ENCODE results near the gene ASMTL. TPM values are rescaled to one million over a fixed set of nuclear protein-coding genes. Genes with fewer than 3 reads are reported as not detected.
"Not testable (repeated sequence)": the region's sequence is repeated elsewhere in the genome, so short reads cannot be mapped to it uniquely, and the experiment has no call there.

Gene ASMTL
- total RNA-seq, 2 experiments from 2014 or later, result 65.2 to 67.4 TPM

DNA sequence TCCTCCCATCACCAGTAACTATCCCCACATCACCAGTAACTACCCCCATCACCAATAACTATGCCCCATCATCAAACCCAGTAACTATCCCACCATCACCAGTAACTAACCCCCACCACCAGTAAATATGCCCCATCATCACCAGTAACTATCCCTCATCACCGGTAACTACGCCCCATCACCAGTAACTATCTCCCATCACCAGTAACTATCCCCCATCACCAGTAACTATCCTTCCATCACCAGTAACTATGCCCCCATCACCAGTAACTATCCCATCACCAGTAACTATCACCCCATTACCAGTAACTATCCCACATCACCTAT, 2.9 kb downstream of the ASMTL start:
- Mint-ChIP-seq H3K4me3 (no peak overlapping the region), H3K27me3 (no peaks in the 10 kb centered on the region), H3K9me3 (peaks cover 32% of the 10 kb centered on the region), H3K27ac (no peak overlapping the region), H3K4me1 (ENCODE audit: low read depth) (peaks cover 14% of the 10 kb centered on the region), H3K36me3 (peaks cover 47% of the 10 kb centered on the region)
- DNase-seq, result peak; percentile 3
- CTCF ChIA-PET, result no interaction called here
- intact Hi-C loops (cut with micrococcal nuclease), result loop anchor here (5.0 kb wide), 2 partner anchors 127 to 242 kb away; no protein-coding TSS in a partner anchor
- POLR2A ChIA-PET, result no interaction called here

DNA sequence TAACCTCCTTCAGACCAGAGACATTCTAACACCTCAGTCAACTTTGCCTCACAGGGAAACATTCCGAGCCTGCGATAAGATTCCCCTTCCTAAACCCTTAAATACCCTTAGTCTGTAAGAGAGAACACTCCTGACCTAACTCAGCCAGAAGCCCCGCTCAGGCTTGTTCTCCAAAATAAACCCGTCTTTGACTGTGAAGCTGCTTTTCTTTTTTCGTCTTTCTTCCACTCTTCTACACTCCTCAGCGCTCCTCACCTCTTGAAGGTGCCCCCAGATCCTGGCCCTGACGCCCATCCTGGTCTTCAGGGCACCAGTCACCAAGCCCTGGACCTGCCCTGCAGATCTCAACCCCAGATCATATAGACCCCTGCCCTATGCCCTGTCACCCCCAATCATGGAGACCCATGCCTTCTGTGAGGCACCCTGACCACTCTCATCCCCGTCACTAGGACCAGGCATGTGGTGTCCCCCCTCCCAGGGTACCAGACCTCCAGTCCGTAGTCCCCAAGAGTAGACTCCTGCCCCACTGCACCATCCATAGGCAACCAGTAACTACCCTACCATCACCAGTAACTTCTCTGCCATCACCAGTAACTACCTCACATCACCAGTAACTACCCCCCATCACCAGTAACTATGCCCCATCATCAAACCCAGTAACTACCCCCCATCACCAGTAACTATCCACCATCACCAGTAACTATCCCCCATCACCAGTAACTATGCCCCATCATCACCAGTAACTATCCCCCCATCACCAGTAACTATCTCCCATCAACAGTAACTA, 3.5 kb downstream of the ASMTL start:
- no peak overlapping the region for H3K27ac Mint-ChIP-seq
- peaks cover 37% of the 10 kb centered on the region for H3K9me3 Mint-ChIP-seq
- no peak overlapping the region for H3K4me3 Mint-ChIP-seq
- ChIA-PET CTCF (no interaction called here), POLR2A (no interaction called here)
- H3K27me3 Mint-ChIP-seq, result no peaks in the 10 kb centered on the region
- intact Hi-C loops (cut with micrococcal nuclease), result no loop called here
- H3K36me3 Mint-ChIP-seq, result peaks cover 52% of the 10 kb centered on the region
- DNase-seq, result peak; percentile 7
- peaks cover 13% of the 10 kb centered on the region for H3K4me1 Mint-ChIP-seq (ENCODE audit: low read depth)

DNA sequence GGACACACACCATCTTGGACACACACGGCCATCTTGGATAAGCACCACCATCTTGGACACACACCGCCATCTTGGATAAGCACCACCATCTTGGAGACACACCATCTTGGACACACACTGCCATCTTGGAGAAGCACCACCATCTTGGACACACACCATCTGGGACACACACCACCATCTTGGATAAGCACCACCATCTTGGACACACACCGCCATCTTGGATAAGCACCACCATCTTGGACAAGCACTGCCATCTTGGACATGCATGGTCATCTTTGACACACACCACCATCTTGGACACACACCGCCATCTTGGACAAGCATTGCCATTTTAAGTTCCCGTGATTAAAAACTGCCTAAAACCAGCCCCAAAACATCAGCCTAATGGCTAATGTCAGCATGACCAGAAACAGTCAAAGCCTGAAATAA, 4.1 kb downstream of the ASMTL start:
- peaks cover 57% of the 10 kb centered on the region for H3K36me3 Mint-ChIP-seq
- peaks cover 13% of the 10 kb centered on the region for H3K4me1 Mint-ChIP-seq (ENCODE audit: low read depth)
- CTCF ChIA-PET; DNase-seq; H3K4me3 Mint-ChIP-seq; POLR2A ChIA-PET; H3K27me3 Mint-ChIP-seq; intact Hi-C loops (cut with micrococcal nuclease): not testable (repeated sequence)
- peak overlapping the region; percentile 34 for H3K27ac Mint-ChIP-seq
- peaks cover 43% of the 10 kb centered on the region for H3K9me3 Mint-ChIP-seq

DNA sequence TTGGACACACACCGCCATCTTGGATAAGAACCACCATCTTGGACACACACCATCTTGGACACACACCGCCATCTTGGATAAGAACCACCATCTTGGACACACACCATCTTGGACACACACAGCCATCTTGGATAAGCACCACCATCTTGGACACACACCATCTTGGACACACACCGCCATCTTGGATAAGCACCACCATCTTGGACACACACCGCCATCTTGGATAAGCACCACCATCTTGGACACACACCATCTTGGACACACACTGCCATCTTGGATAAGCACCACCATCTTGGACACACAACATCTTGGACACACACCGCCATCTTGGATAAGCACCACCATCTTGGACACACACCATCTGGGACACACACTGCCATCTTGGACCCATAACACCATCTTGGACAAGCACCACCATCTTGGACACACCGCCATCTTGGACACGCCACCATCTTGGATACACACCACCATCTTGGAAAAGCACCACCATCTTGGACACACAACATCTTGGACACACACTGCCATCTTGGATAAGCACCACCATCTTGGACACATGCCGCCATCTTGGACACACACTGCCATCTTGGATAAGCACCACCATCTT, 4.6 kb downstream of the ASMTL start:
- peaks cover 13% of the 10 kb centered on the region for H3K4me1 Mint-ChIP-seq (ENCODE audit: low read depth)
- H3K27me3 Mint-ChIP-seq; intact Hi-C loops (cut with micrococcal nuclease); CTCF ChIA-PET; POLR2A ChIA-PET; H3K4me3 Mint-ChIP-seq: not testable (repeated sequence)
- peaks cover 60% of the 10 kb centered on the region for H3K36me3 Mint-ChIP-seq
- peak; percentile 10 for DNase-seq
- H3K27ac Mint-ChIP-seq, result peak overlapping the region; percentile 34
- peaks cover 46% of the 10 kb centered on the region for H3K9me3 Mint-ChIP-seq

DNA sequence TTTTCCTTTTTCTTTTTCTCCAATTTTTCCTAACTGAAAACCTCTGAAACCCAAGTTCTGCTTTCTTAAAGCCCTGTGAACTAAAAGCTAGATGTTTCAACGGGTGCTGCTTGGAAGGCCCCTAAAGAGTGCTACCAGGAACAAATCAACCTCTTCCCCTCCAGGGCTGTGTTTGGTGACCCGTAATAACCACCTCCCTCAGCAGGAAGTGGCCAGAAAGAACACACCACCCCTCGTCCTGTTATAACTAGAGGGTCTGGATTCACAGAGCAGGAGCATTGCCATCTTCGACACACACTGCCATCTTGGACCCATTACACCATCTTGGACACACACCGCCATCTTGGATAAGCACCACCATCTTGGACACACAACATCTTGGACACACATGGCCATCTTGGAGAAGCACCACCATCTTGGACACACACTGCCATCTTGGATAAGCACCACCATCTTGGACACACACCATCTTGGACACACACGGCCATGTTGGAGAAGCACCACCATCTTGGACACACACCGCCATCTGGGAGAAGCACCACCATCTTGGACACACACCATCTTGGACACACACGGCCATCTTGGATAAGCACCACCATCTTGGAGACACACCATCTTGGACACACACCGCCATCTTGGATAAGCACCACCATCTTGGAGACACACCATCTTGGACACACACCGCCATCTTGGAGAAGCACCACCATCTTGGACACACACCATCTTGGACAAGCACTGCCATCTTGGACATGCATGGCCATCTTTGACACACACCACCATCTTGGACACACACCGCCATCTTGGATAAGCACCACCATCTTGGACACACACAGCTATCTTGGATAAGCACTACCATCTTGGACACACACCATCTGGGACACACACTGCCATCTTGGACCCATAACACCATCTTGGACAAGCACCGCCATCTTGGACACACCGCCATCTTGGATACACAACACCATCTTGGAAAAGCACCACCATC, 5.4 kb downstream of the ASMTL start:
- Mint-ChIP-seq H3K27ac (peak overlapping the region; percentile 23), H3K9me3 (peaks cover 49% of the 10 kb centered on the region), H3K4me1 (ENCODE audit: low read depth) (peaks cover 13% of the 10 kb centered on the region), H3K36me3 (peaks cover 66% of the 10 kb centered on the region)
- POLR2A ChIA-PET; CTCF ChIA-PET; intact Hi-C loops (cut with micrococcal nuclease); H3K4me3 Mint-ChIP-seq; H3K27me3 Mint-ChIP-seq: not testable (repeated sequence)
- DNase-seq, result peak; percentile 9

DNA sequence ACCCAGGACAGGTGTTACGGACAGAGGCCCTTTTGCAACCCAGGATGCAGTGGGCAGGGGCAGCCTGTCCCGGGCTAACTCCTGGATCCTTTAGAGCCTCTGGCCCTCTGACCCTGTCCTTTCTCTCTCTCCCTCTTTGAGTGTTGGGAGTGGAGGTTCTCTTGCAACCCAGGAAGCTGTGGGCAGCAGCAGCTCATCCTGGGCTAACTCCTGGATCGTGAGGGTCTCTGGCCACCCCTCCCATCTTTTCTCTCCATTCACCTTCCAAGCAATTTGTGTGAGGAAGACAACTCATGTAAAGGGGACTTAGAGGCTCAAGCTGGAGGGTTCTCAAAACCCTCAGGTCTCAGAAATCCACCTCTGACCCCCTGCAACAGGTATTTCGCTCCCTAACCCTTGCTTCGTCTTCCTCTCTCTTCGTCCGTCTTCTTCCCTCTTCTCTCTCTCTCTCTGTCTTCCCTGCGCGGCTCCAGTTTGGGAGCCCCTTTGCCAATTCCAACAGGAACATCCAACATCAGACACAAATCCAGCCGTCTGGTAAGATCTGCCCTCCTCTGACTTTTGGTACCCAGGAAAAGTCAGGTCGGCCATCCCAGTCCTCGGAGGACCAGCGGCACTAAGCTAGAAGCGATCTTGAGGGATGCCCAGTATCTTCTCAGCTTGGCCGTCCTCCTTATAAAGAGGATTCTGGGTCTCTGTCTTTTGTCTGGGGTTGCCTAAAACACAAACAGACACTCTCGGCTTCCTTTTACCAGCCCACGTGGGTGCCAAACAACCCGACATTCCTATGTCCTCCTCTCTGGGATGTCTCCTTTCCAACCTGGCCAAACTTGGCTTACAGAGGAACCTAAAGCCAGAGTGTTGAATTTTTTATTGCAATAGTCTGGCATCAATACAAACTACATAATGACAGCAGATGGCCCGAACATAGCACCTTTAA, 7.9 kb downstream of the ASMTL start:
- ChIA-PET POLR2A (no interaction called here), CTCF (no interaction called here)
- intact Hi-C loops (cut with micrococcal nuclease), result no loop called here
- peak; percentile 4 for DNase-seq
- H3K36me3 Mint-ChIP-seq, result peaks cover 66% of the 10 kb centered on the region
- no peak overlapping the region for H3K4me3 Mint-ChIP-seq
- no peak overlapping the region for H3K27ac Mint-ChIP-seq
- H3K9me3 Mint-ChIP-seq, result peaks cover 49% of the 10 kb centered on the region
- peaks cover 4% of the 10 kb centered on the region for H3K4me1 Mint-ChIP-seq (ENCODE audit: low read depth)
- H3K27me3 Mint-ChIP-seq, result no peaks in the 10 kb centered on the region

DNA sequence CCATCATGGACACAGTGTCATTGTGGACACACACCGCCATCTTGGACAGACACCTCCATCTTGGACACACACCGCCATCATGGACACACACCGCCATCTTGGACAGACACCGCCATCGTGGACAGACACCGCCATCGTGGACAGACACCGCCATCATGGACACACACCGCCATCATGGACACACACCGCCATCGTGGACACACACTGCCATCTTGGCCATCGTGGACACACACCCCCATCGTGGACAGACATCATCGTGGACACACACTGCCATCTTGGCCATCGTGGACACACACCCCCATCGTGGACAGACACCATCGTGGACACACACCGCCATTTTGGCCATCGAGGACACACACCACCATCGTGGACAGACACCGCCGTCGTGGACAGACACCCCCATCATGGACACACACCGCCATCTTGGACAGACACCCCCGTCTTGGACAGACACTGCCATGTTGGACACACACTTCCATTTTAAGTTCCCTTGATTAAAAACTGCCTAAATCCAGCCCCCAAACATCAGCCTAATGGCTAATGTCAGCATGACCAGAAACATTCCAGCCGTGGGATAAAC, 9.1 kb downstream of the ASMTL start:
- no peaks in the 10 kb centered on the region for H3K27me3 Mint-ChIP-seq
- peak; percentile 7 for DNase-seq

DNA sequence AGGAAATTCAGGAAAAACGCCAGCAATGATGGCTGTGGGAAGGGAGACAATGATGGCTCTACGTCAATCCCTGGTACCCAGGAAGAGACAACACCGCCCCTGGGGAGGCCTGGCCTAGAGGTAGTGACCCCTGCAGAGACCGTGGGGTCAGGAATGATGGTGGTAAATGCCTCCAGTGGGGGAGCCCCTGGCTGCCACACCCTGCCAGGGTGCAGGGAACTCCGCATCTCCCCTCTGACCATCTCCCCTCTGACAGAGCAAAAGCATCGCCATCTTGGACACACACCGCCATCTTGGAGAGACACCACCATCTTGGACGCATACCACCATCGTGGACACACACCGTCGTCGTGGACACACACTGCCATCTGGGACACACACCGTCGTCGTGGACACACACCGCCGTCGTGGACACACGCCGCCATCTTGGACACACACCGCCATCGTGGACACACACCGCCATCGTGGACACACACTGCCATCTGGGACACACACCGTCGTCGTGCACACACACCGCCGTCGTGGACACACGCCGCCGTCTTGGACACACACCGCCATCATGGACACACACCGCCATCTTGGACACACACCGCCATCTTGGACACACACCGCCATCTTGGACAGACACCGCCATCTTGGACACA, 9.9 kb downstream of the ASMTL start:
- H3K4me3 Mint-ChIP-seq, result no peak overlapping the region
- peaks cover 33% of the 10 kb centered on the region for H3K9me3 Mint-ChIP-seq
- ChIA-PET POLR2A (no interaction called here), CTCF (no interaction called here)
- DNase-seq, result peak; percentile 5
- intact Hi-C loops (cut with micrococcal nuclease), result no loop called here
- H3K27me3 Mint-ChIP-seq, result no peaks in the 10 kb centered on the region
- peaks cover 58% of the 10 kb centered on the region for H3K36me3 Mint-ChIP-seq
- H3K4me1 Mint-ChIP-seq (ENCODE audit: low read depth), result peaks cover 3% of the 10 kb centered on the region
- no peak overlapping the region for H3K27ac Mint-ChIP-seq

More for the DNA sequence above, 9.1 kb downstream of the ASMTL start:
- Mint-ChIP-seq H3K9me3 (peaks cover 40% of the 10 kb centered on the region), H3K36me3 (peaks cover 58% of the 10 kb centered on the region), H3K4me1 (ENCODE audit: low read depth) (peaks cover 3% of the 10 kb centered on the region), H3K4me3 (no peak overlapping the region), H3K27ac (peak overlapping the region; percentile 23)
- POLR2A ChIA-PET, result no interaction called here
- CTCF ChIA-PET, result no interaction called here
- intact Hi-C loops (cut with micrococcal nuclease), result no loop called here

DNA sequence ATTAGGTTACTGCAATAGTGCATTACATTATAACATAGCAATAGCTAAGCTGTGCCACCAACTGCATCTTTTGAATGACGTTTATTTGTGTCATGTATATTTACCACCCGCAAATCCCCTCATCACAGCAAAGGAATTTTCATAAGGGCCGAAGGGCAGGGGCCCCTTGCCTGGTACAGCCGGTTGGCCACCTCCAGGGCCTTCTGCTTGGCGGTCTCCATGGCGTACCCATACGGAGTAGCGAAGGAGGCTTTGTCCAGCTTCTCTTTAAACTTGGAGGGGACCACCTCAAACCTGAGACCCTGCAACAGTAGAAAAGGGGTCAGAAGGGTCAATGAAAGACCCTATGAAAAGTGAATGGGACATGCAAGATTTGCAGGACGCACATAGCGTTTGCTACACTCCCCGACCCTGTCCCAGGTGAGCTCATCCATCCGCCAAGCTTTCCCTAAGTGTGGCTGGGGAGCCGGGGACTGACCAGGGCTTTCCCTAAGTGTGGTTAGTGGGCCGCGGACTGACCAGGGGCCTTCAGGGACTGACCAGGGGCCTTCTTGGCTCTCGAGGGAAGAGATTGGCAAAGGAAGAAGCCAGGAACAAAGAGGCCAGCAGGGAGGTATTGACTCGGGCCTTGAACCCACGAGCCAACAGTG, 10.6 kb downstream of the ASMTL start:
- Mint-ChIP-seq H3K27ac (no peak overlapping the region), H3K9me3 (peaks cover 26% of the 10 kb centered on the region)

DNA sequence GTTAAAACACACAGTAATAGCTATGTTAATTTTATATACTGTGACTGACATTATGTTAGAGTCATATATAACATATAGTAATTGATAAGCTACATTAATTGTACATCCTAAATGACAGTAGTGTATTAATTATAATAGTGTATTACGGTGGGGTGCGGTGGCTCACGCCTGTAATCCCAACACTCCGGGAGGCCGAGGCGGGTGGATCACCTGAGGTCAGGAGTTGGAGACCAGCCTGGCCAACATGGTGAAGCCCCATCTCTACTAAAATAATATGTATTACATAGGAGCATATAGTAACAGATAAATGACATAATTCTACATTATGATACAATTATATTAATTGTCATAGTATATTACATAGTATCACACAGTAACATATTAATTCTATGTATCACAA, 12.2 kb downstream of the ASMTL start:
- H3K4me1 Mint-ChIP-seq (ENCODE audit: low read depth), result peaks cover 3% of the 10 kb centered on the region
- H3K27ac Mint-ChIP-seq, result no peak overlapping the region
- POLR2A ChIA-PET, result no interaction called here
- no peak overlapping the region for H3K4me3 Mint-ChIP-seq
- CTCF ChIA-PET, result no interaction called here
- intact Hi-C loops (cut with micrococcal nuclease), result no loop called here
- H3K27me3 Mint-ChIP-seq, result no peaks in the 10 kb centered on the region
- H3K9me3 Mint-ChIP-seq, result peaks cover 24% of the 10 kb centered on the region
- DNase-seq, result no peak
- peaks cover 60% of the 10 kb centered on the region for H3K36me3 Mint-ChIP-seq

More for the DNA sequence above, 10.6 kb downstream of the ASMTL start:
- ChIA-PET CTCF (no interaction called here), POLR2A (no interaction called here)
- intact Hi-C loops (cut with micrococcal nuclease), result no loop called here
- H3K36me3 Mint-ChIP-seq, result peaks cover 58% of the 10 kb centered on the region
- no peak overlapping the region for H3K4me3 Mint-ChIP-seq
- DNase-seq, result peak; percentile 6
- no peaks in the 10 kb centered on the region for H3K27me3 Mint-ChIP-seq
- H3K4me1 Mint-ChIP-seq (ENCODE audit: low read depth), result peaks cover 3% of the 10 kb centered on the region
